ENCODE measurements around the gene WIF1.

- no peak for TF ChIP-seq HDGF (IDR thresholded peaks at IDR 0.05; ENCODE audit: borderline replicate concordance)
- TF ChIP-seq FOXM1 (IDR thresholded peaks at IDR 0.05; ENCODE audit: borderline replicate concordance) = no peak
- TF ChIP-seq SUZ12 (IDR thresholded peaks at IDR 0.05) = no peak
- no peak for TF ChIP-seq BHLHE40 (IDR thresholded peaks at IDR 0.05; ENCODE audit: borderline replicate concordance)
- no peak for TF ChIP-seq ARNT (IDR thresholded peaks at IDR 0.05)
- TF ChIP-seq NFRKB (IDR thresholded peaks at IDR 0.05) = no peak
- TF ChIP-seq SP1 (IDR thresholded peaks at IDR 0.05) = no peak
- TF ChIP-seq FOXK2 (IDR thresholded peaks at IDR 0.05) = no peak
- no peak for TF ChIP-seq TARDBP (IDR thresholded peaks at IDR 0.05)
- TF ChIP-seq ELF4 (IDR thresholded peaks at IDR 0.05) = no peak
- TF ChIP-seq, protein P1, sequence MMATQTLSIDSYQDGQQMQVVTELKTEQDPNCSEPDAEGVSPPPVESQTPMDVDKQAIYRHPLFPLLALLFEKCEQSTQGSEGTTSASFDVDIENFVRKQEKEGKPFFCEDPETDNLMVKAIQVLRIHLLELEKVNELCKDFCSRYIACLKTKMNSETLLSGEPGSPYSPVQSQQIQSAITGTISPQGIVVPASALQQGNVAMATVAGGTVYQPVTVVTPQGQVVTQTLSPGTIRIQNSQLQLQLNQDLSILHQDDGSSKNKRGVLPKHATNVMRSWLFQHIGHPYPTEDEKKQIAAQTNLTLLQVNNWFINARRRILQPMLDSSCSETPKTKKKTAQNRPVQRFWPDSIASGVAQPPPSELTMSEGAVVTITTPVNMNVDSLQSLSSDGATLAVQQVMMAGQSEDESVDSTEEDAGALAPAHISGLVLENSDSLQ (IDR thresholded peaks at IDR 0.05) = no peak
- TF ChIP-seq FOXA1 (IDR thresholded peaks at IDR 0.05) = no peak
- TF ChIP-seq L3MBTL2 (conservative IDR thresholded peaks at IDR 0.05) = no peak
- no peak for TF ChIP-seq CTBP1 (IDR thresholded peaks at IDR 0.05; ENCODE audit: borderline replicate concordance)
These were observed 106.4 kb downstream of the WIF1 start for GRCh38 chr12:65014504-65015271.

Measured in HEK293T (cell line).